HEK293 (cell line): ENCODE measurements around the gene COPG1.

Experiments
- CTCF ChIA-PET: fragments of 350-600 bp; formaldehyde crosslinking; extraction: SDS; loops from one replicate; lab custom pipeline; 2021; ENCODE audit warnings: antibody characterized with exemption; lab: Yijun Ruan, JAX
- POLR2A ChIA-PET: fragments of 300-600 bp; formaldehyde crosslinking; extraction: SDS; loops from one replicate; lab custom pipeline; 2020; ENCODE audit warnings: antibody characterized with exemption, inconsistent platforms; lab: Yijun Ruan, JAX
- H3K27ac ChIP-seq: fragments of 200-500 bp; sonication (Bioruptor generic); 2 replicates; pipeline ENCODE4 v1.5.1; 2014; ENCODE audit warnings: low read depth, low read length, control low read depth, inconsistent platforms; ENCODE audit errors: extremely low read depth
- H3K36me3 ChIP-seq, 2 experiments: fragments of 200-500 bp in 1 of 2; sonication (Bioruptor generic) in 1 of 2; 1 replicate in 1 of 2; 2 replicates in 1 of 2; pipeline ENCODE4 v1.5.1; 2014 to 2017; ENCODE audit warnings: inconsistent platforms in 2 of 2, low read length in 2 of 2; ENCODE audit not compliant: control insufficient read depth in 2 of 2, insufficient read depth in 1 of 2
- H3K4me1 ChIP-seq: fragments of 200-500 bp; sonication (Bioruptor generic); 2 replicates; pipeline ENCODE4 v1.5.1; 2014; ENCODE audit warnings: mild to moderate bottlenecking, low read length, inconsistent platforms; ENCODE audit not compliant: control insufficient read depth, insufficient read depth
- H3K4me3 ChIP-seq: 2 replicates; pipeline ENCODE4 v1.5.1; 2011; ENCODE audit warnings: low read depth, mild to moderate bottlenecking, control low read depth, low read length, moderate library complexity
- H3K9me3 ChIP-seq: fragments of 200-500 bp; sonication (Bioruptor generic); 2 replicates; pipeline ENCODE4 v1.5.1; 2014; ENCODE audit warnings: low read depth, low read length, inconsistent platforms; ENCODE audit not compliant: control insufficient read depth, insufficient read depth
- IKZF3 ChIP-seq: fragments of 450-650 bp; IDR thresholded peaks from 2 replicates; pipeline ENCODE4 v1.5.0; 2018; ENCODE audit warnings: missing biosample characterization, mild to moderate bottlenecking, missing genetic modification characterization, moderate library complexity
- KLF1 ChIP-seq: fragments of 450-650 bp; formaldehyde crosslinking; IDR thresholded peaks from 2 replicates; pipeline ENCODE4 v1.5.1; 2016; ENCODE audit warnings: missing biosample characterization, missing genetic modification characterization
- PRDM4 ChIP-seq: fragments of 450-650 bp; formaldehyde crosslinking; IDR thresholded peaks from 2 replicates; pipeline ENCODE4 v1.5.1; 2017; ENCODE audit warnings: missing biosample characterization, missing genetic modification characterization
- RBAK ChIP-seq: fragments of 450-650 bp; formaldehyde crosslinking; IDR thresholded peaks from 2 replicates; pipeline ENCODE4 v1.5.1; 2016; ENCODE audit warnings: missing biosample characterization, missing genetic modification characterization
- TCF7L2 ChIP-seq: IDR thresholded peaks from 2 replicates; pipeline ENCODE4 v1.6.1; 2011; ENCODE audit warnings: low read depth, mild to moderate bottlenecking, inconsistent platforms, low read length, moderate library complexity, borderline replicate concordance
- ZNF174 ChIP-seq: fragments of 450-650 bp; formaldehyde crosslinking; IDR thresholded peaks from 2 replicates; pipeline ENCODE4 v1.5.0; 2017; ENCODE audit warnings: missing biosample characterization, mild to moderate bottlenecking, missing genetic modification characterization
- ZNF239 ChIP-seq: fragments of 450-650 bp; formaldehyde crosslinking; IDR thresholded peaks from 2 replicates; pipeline ENCODE4 v1.5.1; 2016; ENCODE audit warnings: missing biosample characterization, missing genetic modification characterization
- ZNF24 ChIP-seq: fragments of 450-650 bp; formaldehyde crosslinking; IDR thresholded peaks from 2 replicates; pipeline ENCODE4 v1.5.1; 2016; ENCODE audit warnings: missing biosample characterization, missing genetic modification characterization
- ZNF266 ChIP-seq: fragments of 450-650 bp; formaldehyde crosslinking; IDR thresholded peaks from 2 replicates; pipeline ENCODE4 v1.5.1; 2016; ENCODE audit warnings: missing biosample characterization, missing genetic modification characterization, low read depth
- ZNF280C ChIP-seq: fragments of 450-650 bp; formaldehyde crosslinking; IDR thresholded peaks from 2 replicates; pipeline ENCODE4 v1.5.1; 2016; ENCODE audit warnings: missing biosample characterization, missing genetic modification characterization
- ZNF416 ChIP-seq: fragments of 450-650 bp; formaldehyde crosslinking; IDR thresholded peaks from 2 replicates; pipeline ENCODE4 v1.5.1; 2016; ENCODE audit warnings: missing biosample characterization, missing genetic modification characterization
- ZNF521 ChIP-seq: fragments of 450-650 bp; formaldehyde crosslinking; IDR thresholded peaks from 2 replicates; pipeline ENCODE4 v1.5.1; 2017; ENCODE audit warnings: missing biosample characterization, mild to moderate bottlenecking, missing genetic modification characterization
- ZNF529 ChIP-seq: fragments of 450-650 bp; formaldehyde crosslinking; IDR thresholded peaks from 2 replicates; pipeline ENCODE4 v1.5.1; 2017; ENCODE audit warnings: missing genetic modification characterization, missing biosample characterization; ENCODE audit not compliant: insufficient replicate concordance
- ZNF610 ChIP-seq: fragments of 450-650 bp; formaldehyde crosslinking; IDR thresholded peaks from 2 replicates; pipeline ENCODE4 v1.5.1; 2016; ENCODE audit warnings: missing biosample characterization, missing genetic modification characterization, borderline replicate concordance
- ZNF629 ChIP-seq: fragments of 450-650 bp; formaldehyde crosslinking; IDR thresholded peaks from 2 replicates; pipeline ENCODE4 v1.5.1; 2017; ENCODE audit warnings: missing biosample characterization, missing genetic modification characterization
- ZNF639 ChIP-seq: fragments of 450-650 bp; formaldehyde crosslinking; IDR thresholded peaks from 2 replicates; pipeline ENCODE4 v1.5.1; 2016; ENCODE audit warnings: missing biosample characterization, missing genetic modification characterization
- ZNF677 ChIP-seq: fragments of 450-650 bp; IDR thresholded peaks from 2 replicates; pipeline ENCODE4 v1.5.0; 2018; ENCODE audit warnings: missing biosample characterization, mild to moderate bottlenecking, missing genetic modification characterization, moderate library complexity

The COPG1 gene

GRCh38 chr3:129240436-129240835 is 9.0 kb upstream of the COPG1 start:
- POLR2A ChIA-PET = interaction anchor here (0.6 kb wide), 1 partner anchor 485 kb away, joined by 3 read pairs; no protein-coding TSS in a partner anchor
- H3K27ac ChIP-seq = no peak overlapping the region
- TF ChIP-seq RBAK (tag by site-specific recombination) (no peak), ZNF639 (tag by site-specific recombination) (no peak), TCF7L2 (no peak), ZNF416 (no peak), ZNF24 (no peak), ZNF529 (tag by site-specific recombination) (no peak), ZNF677 (no peak), IKZF3 (tag by site-specific recombination) (no peak), ZNF280C (no peak)
- TF ChIP-seq, all 188 proteins: peak for 0

GRCh38 chr3:129245141-129245540 is 4.3 kb upstream of the COPG1 start:
- Histone ChIP-seq H3K4me1 (no peaks in the 10 kb centered on the region), H3K9me3 (no peaks in the 10 kb centered on the region), H3K36me3 (no peaks in the 10 kb centered on the region), H3K27ac (no peak overlapping the region), H3K4me3 (no peak overlapping the region)
- POLR2A ChIA-PET = interaction anchor here (0.9 to 1.0 kb wide), 3 partner anchors 16 to 71 kb away, joined by 3 read pairs; a partner anchor contains a TSS
- CTCF ChIA-PET = interaction anchor here (0.6 to 5.9 kb wide), 34 partner anchors 9 to 317 kb away, joined by 3 to 109 read pairs (median 5); partner anchors contain the start of genes CNBP and RAB43
- TF ChIP-seq ZNF610 (no peak), KLF1 (tag by site-specific recombination) (no peak), ZNF521 (tag by site-specific recombination) (no peak), ZNF266 (no peak), ZNF239 (tag by site-specific recombination) (no peak), ZNF174 (no peak), ZNF629 (tag by site-specific recombination) (no peak), PRDM4 (tag by site-specific recombination) (no peak)

More at GRCh38 chr3:129240436-129240835, 9.0 kb upstream of the COPG1 start:
- no peak overlapping the region for H3K4me3 ChIP-seq
- H3K36me3 ChIP-seq = no peaks in the 10 kb centered on the region
- H3K9me3 ChIP-seq = no peaks in the 10 kb centered on the region
- CTCF ChIA-PET = interaction anchor here (0.6 to 1.6 kb wide), 3 partner anchors 27 to 621 kb away, joined by 3 to 13 read pairs (median 3); no protein-coding TSS in a partner anchor
- no peaks in the 10 kb centered on the region for H3K4me1 ChIP-seq
